Glomerular endothelial cell (primary cell): ENCODE measurements around the gene FKBP1A. TPM values are rescaled to one million over a fixed set of nuclear protein-coding genes. Genes with fewer than 3 reads are reported as not detected.

Source experiments
- DNase-seq: peaks from one replicate; pipeline ENCODE4 v3.0.0-alpha.2; 2011; ENCODE audit warnings: low read depth, low spot score; ENCODE audit errors: extremely low read depth
- total RNA-seq: library from RNA; depleted of rRNA; stranded (reverse); fragments of >200 nt; gene quantifications from 2 replicates; pipeline ENCODE4 v1.2.3, GENCODE V29; 2015

FKBP1A gene
- total RNA-seq, 1 donor from 2014 or later, result 737 TPM

- DNase-seq, result peak; percentile 96
Measured at GRCh38 chr20:1322511-1323245, 70.2 kb downstream of the FKBP1A start.

GRCh38 chr20:1321654-1321939 is 71.3 kb downstream of the FKBP1A start:
- no peak for DNase-seq

GRCh38 chr20:1320902-1321653 is 71.8 kb downstream of the FKBP1A start:
- DNase-seq, result no peak

DNA sequence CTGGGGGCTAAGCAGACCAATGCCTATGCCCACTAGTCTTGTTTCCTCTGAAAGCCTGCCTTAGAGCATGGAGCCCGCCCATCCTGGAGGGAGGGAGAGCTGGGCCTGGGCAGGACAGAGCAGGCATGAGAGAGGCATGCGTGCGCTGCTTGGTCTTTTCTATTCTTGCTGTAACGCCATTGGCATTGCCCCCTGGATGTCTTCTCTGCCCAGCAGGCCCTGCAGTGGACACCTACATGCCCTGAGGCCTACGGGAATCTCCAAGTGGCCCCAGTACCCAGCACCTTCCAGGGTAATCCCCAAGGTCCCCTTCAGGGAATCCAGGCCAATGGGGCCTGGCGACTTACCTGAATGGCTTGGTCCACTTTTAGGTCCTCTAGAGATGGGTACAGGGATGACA is 72.8 kb downstream of the FKBP1A start:
- DNase-seq, result no peak

DNA sequence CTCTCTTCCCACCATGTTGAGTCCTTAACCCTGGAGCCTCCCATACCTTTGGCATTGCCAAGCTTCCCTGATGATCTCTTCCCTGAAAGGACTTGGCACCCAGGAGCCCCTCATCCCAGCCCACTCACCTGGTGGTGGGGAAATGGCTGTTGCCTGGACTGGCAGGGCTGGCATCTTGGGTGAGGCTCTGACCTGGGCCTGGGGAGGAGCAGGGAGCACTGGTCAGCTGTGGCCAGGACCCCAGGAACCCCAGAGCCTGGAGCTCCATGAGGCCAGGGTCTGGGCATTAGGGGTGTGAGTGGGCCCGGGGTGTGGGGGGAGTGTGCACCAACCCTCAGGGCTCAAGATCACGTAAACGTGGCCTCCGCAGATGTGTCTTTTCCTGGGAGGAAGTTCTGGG is 73.4 kb downstream of the FKBP1A start:
- DNase-seq, result no peak

DNA sequence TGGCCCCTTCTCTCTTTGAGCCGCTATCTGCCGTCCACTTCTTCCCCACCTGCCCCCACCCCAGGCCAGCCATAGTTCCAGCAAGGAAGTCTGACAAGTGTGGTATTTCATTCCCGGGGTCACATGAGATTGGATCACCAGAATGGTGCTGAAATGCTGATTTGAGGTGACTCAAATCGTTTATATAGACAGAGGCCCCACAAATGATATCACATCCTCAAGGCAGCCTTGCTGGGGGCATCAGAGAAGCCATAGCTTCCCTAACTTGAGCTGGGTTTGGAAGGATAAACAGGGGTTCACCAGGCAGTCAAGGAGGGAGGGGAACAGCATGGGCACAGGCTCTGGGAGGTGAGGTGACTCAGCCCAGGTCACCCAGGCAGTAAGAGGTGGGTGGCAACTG is 73.8 kb downstream of the FKBP1A start:
- no peak for DNase-seq

Other genes with a start within 250 kb of the FKBP1A start
- gene TMEM74B, start 208.1 kb downstream of the FKBP1A start, total RNA-seq, result 0.76 and 1.2 TPM in 2 replicates
- gene C20orf202, start 189.6 kb downstream of the FKBP1A start, total RNA-seq, result not detected in 2 replicates
- gene RAD21L1, start 167.0 kb downstream of the FKBP1A start, total RNA-seq, result not detected in 2 replicates
- 11.6 and 12.2 TPM in 2 replicates for gene SNPH, start 126.8 kb downstream of the FKBP1A start, total RNA-seq
- gene SDCBP2, start 63.9 kb downstream of the FKBP1A start, total RNA-seq, result 3.2 and 4.4 TPM in 2 replicates
- 53.9 and 74.2 TPM in 2 replicates for gene NSFL1C, start 73.8 kb upstream of the FKBP1A start, total RNA-seq
- gene SIRPB2, start 98.4 kb upstream of the FKBP1A start, total RNA-seq, result 0.97 and 15.8 TPM in 2 replicates
- gene SIRPD, start 164.7 kb upstream of the FKBP1A start, total RNA-seq, result 0.19 TPM in 1 of 2 replicates, not detected in the other
- gene SIRPB1, start 227.0 kb upstream of the FKBP1A start, total RNA-seq, result 4.1 and 5.0 TPM in 2 replicates